Activated T-helper 1 cell treated with Interleukin-2 at 50 U/mL for 16 hours (primary cell): ENCODE results near the gene FBRS.

ENCODE experiments used
- DNase-seq: peaks from one replicate; pipeline ENCODE4 v3.0.0-alpha.2; 2020; ENCODE audit warnings: low read depth

FBRS gene

GRCh38 chr16:30644334-30644830 is 13.8 kb upstream of the FBRS start:
- DNase-seq = no peak

GRCh38 chr16:30645727-30646126 is 12.5 kb upstream of the FBRS start:
- no peak for DNase-seq

GRCh38 chr16:30647274-30647571 is 11.0 kb upstream of the FBRS start:
- no peak for DNase-seq

GRCh38 chr16:30649725-30650368 is 8.4 kb upstream of the FBRS start:
- DNase-seq = no peak

GRCh38 chr16:30650369-30651123 is 7.7 kb upstream of the FBRS start, which contains the start of gene PRR14:
Gene PRR14, plus strand, starts transcription at chr16:30650960. Its CDS starts 686 bp downstream, at chr16:30651646.
- DNase-seq = peak; percentile 96

- DNase-seq = peak; percentile 68
Measured at GRCh38 chr16:30651124-30652004, 6.9 kb upstream of the FBRS start.

GRCh38 chr16:30652005-30652296 is 6.3 kb upstream of the FBRS start:
- no peak for DNase-seq

- DNase-seq = no peak
Measured at GRCh38 chr16:30652718-30653117, 5.5 kb upstream of the FBRS start.

- no peak for DNase-seq
Measured at GRCh38 chr16:30654856-30655255, 3.4 kb upstream of the FBRS start.

- no peak for DNase-seq
Measured at GRCh38 chr16:30655815-30656347, 2.4 kb upstream of the FBRS start.

- no peak for DNase-seq
Measured at GRCh38 chr16:30656388-30656787, 1.8 kb upstream of the FBRS start.

GRCh38 chr16:30656974-30657865 is 1.0 kb upstream of the FBRS start:
- DNase-seq = no peak

GRCh38 chr16:30658731-30659506 is 688 bp downstream of the FBRS start:
- DNase-seq = no peak

- DNase-seq = peak; percentile 19
Measured at GRCh38 chr16:30659507-30660423, 1.5 kb downstream of the FBRS start.

GRCh38 chr16:30660424-30661261 is 2.4 kb downstream of the FBRS start:
- DNase-seq = peak; percentile 58

GRCh38 chr16:30662449-30662848 is 4.2 kb downstream of the FBRS start:
- DNase-seq = no peak

GRCh38 chr16:30663038-30663437 is 4.8 kb downstream of the FBRS start:
- DNase-seq = no peak

GRCh38 chr16:30663820-30664219 is 5.6 kb downstream of the FBRS start:
- no peak for DNase-seq

GRCh38 chr16:30664616-30665109 is 6.4 kb downstream of the FBRS start:
- no peak for DNase-seq
